A549 (cell line): ENCODE data around the gene CNTN4.

Experiments used
- BHLHE40 ChIP-seq: IDR thresholded peaks from 2 replicates; pipeline ENCODE4 v1.6.1; 2012; ENCODE audit warnings: low read depth, low read length, inconsistent platforms
- EHF ChIP-seq: fragments of 250-450 bp; sonication (Bioruptor Pico); IDR thresholded peaks from 2 replicates; pipeline ENCODE4 v1.5.0; 2020; ENCODE audit warnings: mild to moderate bottlenecking
- FOSL2 ChIP-seq, 2 experiments: fragments of 450-650 bp in 1 of 2; fragments of >200 bp in 1 of 2; sonication (Bioruptor Twin) in 1 of 2; formaldehyde crosslinking; IDR thresholded peaks; 2 replicates each; pipeline versions ENCODE4 v1.5.0 to v1.6.1; 2016 to 2020; ENCODE audit warnings: mild to moderate bottlenecking in 1 of 2, moderate library complexity in 1 of 2
- HOXA7 ChIP-seq: fragments of 250-450 bp; sonication (Bioruptor Pico); IDR thresholded peaks from 2 replicates; pipeline ENCODE4 v1.5.0; 2020; ENCODE audit warnings: mild to moderate bottlenecking, moderate library complexity
- NR3C1 ChIP-seq: fragments of >200 bp; sonication (Bioruptor Twin); formaldehyde crosslinking; IDR thresholded peaks from 3 replicates; pipeline ENCODE4 v1.6.1; 2017
- POLR2A ChIP-seq: IDR thresholded peaks from 2 replicates; pipeline ENCODE4 v1.6.1; 2012; ENCODE audit warnings: mild to moderate bottlenecking, low read length
- RAD21 ChIP-seq, 2 experiments: fragments of >200 bp in 1 of 2; sonication (Bioruptor Twin) in 1 of 2; formaldehyde crosslinking in 1 of 2; IDR thresholded peaks in 1 of 2; conservative IDR thresholded peaks in 1 of 2; 2 replicates in 1 of 2; 3 replicates in 1 of 2; pipeline ENCODE4 v1.6.1; 2012 to 2018; ENCODE audit warnings: inconsistent platforms in 1 of 2
- TF ChIP-seq, protein P1 (sequence below): fragments of >200 bp; sonication (Bioruptor Twin); formaldehyde crosslinking; IDR thresholded peaks from 3 replicates; pipeline ENCODE4 v1.5.1; 2016
- TF ChIP-seq, protein P2 (sequence below): fragments of >200 bp; sonication (Bioruptor Twin); formaldehyde crosslinking; IDR thresholded peaks from 3 replicates; pipeline ENCODE4 v1.6.1; 2016

DNA sequence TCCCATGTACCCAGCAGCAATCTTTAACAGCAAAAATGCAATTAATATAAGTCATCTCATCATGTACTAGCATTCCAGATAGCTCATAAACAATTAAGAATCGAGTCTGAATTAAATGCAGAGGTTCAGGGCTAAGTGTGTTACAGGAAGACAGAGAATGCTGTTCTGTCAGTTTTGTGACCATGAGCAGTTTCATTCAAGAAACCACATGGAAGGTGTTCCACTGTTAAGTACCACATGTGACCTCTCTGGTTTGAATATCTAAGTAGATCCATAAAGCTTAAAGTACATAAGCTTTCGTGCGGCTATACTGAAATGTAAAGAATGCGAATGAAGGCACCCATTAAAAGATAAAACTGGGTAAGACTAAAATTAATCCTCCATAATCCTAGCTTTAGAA, 739.2 kb downstream of the CNTN4 start:
- TF ChIP-seq, protein P1, sequence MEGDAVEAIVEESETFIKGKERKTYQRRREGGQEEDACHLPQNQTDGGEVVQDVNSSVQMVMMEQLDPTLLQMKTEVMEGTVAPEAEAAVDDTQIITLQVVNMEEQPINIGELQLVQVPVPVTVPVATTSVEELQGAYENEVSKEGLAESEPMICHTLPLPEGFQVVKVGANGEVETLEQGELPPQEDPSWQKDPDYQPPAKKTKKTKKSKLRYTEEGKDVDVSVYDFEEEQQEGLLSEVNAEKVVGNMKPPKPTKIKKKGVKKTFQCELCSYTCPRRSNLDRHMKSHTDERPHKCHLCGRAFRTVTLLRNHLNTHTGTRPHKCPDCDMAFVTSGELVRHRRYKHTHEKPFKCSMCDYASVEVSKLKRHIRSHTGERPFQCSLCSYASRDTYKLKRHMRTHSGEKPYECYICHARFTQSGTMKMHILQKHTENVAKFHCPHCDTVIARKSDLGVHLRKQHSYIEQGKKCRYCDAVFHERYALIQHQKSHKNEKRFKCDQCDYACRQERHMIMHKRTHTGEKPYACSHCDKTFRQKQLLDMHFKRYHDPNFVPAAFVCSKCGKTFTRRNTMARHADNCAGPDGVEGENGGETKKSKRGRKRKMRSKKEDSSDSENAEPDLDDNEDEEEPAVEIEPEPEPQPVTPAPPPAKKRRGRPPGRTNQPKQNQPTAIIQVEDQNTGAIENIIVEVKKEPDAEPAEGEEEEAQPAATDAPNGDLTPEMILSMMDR: no peak
- TF ChIP-seq EHF (CRISPR knock-in tag) (no peak), NR3C1 (no peak), FOSL2 (IDR thresholded peaks at IDR 0.05) (no peak), FOSL2 (CRISPR knock-in tag; IDR thresholded peaks at IDR 0.05) (no peak), POLR2A (no peak), BHLHE40 (no peak), HOXA7 (CRISPR knock-in tag) (no peak), RAD21 (conservative IDR thresholded peaks at IDR 0.05 in 1 of 2, IDR thresholded peaks at IDR 0.05 in 1 of 2) (no peak)
- TF ChIP-seq, protein P2, sequence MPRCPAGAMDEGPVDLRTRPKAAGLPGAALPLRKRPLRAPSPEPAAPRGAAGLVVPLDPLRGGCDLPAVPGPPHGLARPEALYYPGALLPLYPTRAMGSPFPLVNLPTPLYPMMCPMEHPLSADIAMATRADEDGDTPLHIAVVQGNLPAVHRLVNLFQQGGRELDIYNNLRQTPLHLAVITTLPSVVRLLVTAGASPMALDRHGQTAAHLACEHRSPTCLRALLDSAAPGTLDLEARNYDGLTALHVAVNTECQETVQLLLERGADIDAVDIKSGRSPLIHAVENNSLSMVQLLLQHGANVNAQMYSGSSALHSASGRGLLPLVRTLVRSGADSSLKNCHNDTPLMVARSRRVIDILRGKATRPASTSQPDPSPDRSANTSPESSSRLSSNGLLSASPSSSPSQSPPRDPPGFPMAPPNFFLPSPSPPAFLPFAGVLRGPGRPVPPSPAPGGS: no peak
